Measurements from ENCODE around the gene HAPLN1. TPM values are rescaled to one million over a fixed set of nuclear protein-coding genes. Genes with fewer than 3 reads are reported as not detected.

HAPLN1 gene
- polyA plus RNA-seq, 1 donor from 2014 or later = 0.10 TPM

DNA sequence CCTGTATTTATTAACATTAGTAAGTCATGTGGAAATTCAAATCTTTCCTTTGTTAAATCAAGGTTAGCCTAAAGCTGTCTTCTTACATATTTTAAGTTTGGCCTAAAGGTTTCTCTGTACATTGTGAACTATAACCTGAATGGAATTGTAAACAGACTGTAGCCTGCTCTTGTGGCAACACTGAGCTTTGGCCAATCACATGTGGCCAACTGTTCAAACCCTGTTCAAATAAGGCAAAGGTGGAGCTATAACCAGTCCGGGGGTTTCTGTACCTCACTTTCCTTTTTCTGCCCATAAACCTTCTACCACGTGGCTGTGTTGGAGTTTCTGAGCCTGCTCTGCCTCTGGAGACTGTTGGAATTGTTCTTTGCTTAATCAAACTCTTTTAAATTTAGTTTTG lies 3.3 kb upstream of the HAPLN1 start:
- Histone ChIP-seq H2AFZ (ENCODE audit: low read depth, low read length) (no peak overlapping the region), H3K4me3 (ENCODE audit: low read length) (no peak overlapping the region), H3K36me3 (ENCODE audit: insufficient read depth, low read length) (no peaks in the 10 kb centered on the region), H4K20me1 (ENCODE audit: insufficient read depth) (no peaks in the 10 kb centered on the region), H3K4me2 (ENCODE audit: low read length) (no peak overlapping the region), H3F3A (ENCODE audit: insufficient read depth, low read length, poor library complexity, severe bottlenecking) (no peaks in the 10 kb centered on the region), H3K79me2 (replicated peaks; ENCODE audit: insufficient read depth, low read length) (no peaks in the 10 kb centered on the region), H3K27ac (ENCODE audit: low read length) (no peak overlapping the region), H3K9ac (ENCODE audit: low read length) (no peak overlapping the region), H3K9me2 (ENCODE audit: insufficient read depth, low read length) (no peaks in the 10 kb centered on the region), H3K27me3 (ENCODE audit: insufficient read depth, low read depth, low read length) (peaks cover 19% of the 10 kb centered on the region), H3K9me3 (ENCODE audit: low read length) (no peaks in the 10 kb centered on the region)
- TF ChIP-seq SMC3 (conservative IDR thresholded peaks at IDR 0.05; ENCODE audit: poor library complexity) (no peak), POLR2AphosphoS5 (IDR thresholded peaks at IDR 0.05) (no peak), RAD21 (conservative IDR thresholded peaks at IDR 0.05) (no peak), CTCF (IDR thresholded peaks at IDR 0.05; ENCODE audit: poor library complexity, severe bottlenecking) (no peak), EZH2 (IDR thresholded peaks at IDR 0.05; ENCODE audit: borderline replicate concordance, insufficient read depth, low read length, poor library complexity, severe bottlenecking) (no peak), TAF1 (IDR thresholded peaks at IDR 0.05; ENCODE audit: low read depth) (no peak), MXI1 (conservative IDR thresholded peaks at IDR 0.05; ENCODE audit: poor library complexity, severe bottlenecking) (no peak), EP300 (conservative IDR thresholded peaks at IDR 0.05; ENCODE audit: poor library complexity, severe bottlenecking) (no peak)
- TF ChIP-seq, protein P1, sequence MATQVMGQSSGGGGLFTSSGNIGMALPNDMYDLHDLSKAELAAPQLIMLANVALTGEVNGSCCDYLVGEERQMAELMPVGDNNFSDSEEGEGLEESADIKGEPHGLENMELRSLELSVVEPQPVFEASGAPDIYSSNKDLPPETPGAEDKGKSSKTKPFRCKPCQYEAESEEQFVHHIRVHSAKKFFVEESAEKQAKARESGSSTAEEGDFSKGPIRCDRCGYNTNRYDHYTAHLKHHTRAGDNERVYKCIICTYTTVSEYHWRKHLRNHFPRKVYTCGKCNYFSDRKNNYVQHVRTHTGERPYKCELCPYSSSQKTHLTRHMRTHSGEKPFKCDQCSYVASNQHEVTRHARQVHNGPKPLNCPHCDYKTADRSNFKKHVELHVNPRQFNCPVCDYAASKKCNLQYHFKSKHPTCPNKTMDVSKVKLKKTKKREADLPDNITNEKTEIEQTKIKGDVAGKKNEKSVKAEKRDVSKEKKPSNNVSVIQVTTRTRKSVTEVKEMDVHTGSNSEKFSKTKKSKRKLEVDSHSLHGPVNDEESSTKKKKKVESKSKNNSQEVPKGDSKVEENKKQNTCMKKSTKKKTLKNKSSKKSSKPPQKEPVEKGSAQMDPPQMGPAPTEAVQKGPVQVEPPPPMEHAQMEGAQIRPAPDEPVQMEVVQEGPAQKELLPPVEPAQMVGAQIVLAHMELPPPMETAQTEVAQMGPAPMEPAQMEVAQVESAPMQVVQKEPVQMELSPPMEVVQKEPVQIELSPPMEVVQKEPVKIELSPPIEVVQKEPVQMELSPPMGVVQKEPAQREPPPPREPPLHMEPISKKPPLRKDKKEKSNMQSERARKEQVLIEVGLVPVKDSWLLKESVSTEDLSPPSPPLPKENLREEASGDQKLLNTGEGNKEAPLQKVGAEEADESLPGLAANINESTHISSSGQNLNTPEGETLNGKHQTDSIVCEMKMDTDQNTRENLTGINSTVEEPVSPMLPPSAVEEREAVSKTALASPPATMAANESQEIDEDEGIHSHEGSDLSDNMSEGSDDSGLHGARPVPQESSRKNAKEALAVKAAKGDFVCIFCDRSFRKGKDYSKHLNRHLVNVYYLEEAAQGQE (IDR thresholded peaks at IDR 0.05; ENCODE audit: borderline replicate concordance) = no peak

DNA sequence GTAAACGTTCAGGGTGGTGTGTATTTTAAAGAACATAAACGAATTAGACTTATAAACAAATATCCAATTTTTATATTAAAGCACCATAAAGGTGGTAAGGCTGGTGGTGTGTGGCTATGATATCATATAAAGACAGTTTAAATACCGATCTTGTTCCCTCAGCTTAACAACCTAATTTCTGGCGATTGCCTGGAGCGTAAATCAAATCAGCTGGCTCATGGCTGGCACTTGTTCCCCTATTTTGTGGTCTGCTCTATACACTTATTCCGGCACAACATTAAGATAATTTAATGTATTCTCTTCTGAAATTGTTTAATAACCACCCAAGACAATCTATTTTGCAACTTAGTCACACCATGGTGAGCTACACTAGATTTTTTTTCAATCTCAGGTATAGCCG lies 2.4 kb upstream of the HAPLN1 start:
- no peaks in the 10 kb centered on the region for H3K9me3 ChIP-seq (ENCODE audit: low read length)
- H3K9ac ChIP-seq (ENCODE audit: low read length) = no peak overlapping the region
- H4K20me1 ChIP-seq (ENCODE audit: insufficient read depth) = no peaks in the 10 kb centered on the region
- no peaks in the 10 kb centered on the region for H3K36me3 ChIP-seq (ENCODE audit: insufficient read depth, low read length)
- H3K27me3 ChIP-seq (ENCODE audit: insufficient read depth, low read depth, low read length) = peaks cover 19% of the 10 kb centered on the region
- no peaks in the 10 kb centered on the region for H3K9me2 ChIP-seq (ENCODE audit: insufficient read depth, low read length)
- no peak for TF ChIP-seq SMC3 (conservative IDR thresholded peaks at IDR 0.05; ENCODE audit: poor library complexity)
- TF ChIP-seq EZH2 (IDR thresholded peaks at IDR 0.05; ENCODE audit: borderline replicate concordance, insufficient read depth, low read length, poor library complexity, severe bottlenecking) = no peak
- TF ChIP-seq EP300 (conservative IDR thresholded peaks at IDR 0.05; ENCODE audit: poor library complexity, severe bottlenecking) = no peak
- TF ChIP-seq CTCF (IDR thresholded peaks at IDR 0.05; ENCODE audit: poor library complexity, severe bottlenecking) = no peak
- no peak for TF ChIP-seq MXI1 (conservative IDR thresholded peaks at IDR 0.05; ENCODE audit: poor library complexity, severe bottlenecking)
- TF ChIP-seq, protein P1 (IDR thresholded peaks at IDR 0.05; ENCODE audit: borderline replicate concordance) = no peak
- TF ChIP-seq RAD21 (conservative IDR thresholded peaks at IDR 0.05) = no peak
- TF ChIP-seq TAF1 (IDR thresholded peaks at IDR 0.05; ENCODE audit: low read depth) = no peak
- no peak for TF ChIP-seq POLR2AphosphoS5 (IDR thresholded peaks at IDR 0.05)
- H3K79me2 ChIP-seq (replicated peaks; ENCODE audit: insufficient read depth, low read length) = no peaks in the 10 kb centered on the region
- no peak overlapping the region for H2AFZ ChIP-seq (ENCODE audit: low read depth, low read length)
- H3K4me2 ChIP-seq (ENCODE audit: low read length) = no peak overlapping the region
- no peaks in the 10 kb centered on the region for H3F3A ChIP-seq (ENCODE audit: insufficient read depth, low read length, poor library complexity, severe bottlenecking)
- H3K4me3 ChIP-seq (ENCODE audit: low read length) = peak overlapping the region; percentile 72
- H3K27ac ChIP-seq (ENCODE audit: low read length) = no peak overlapping the region

All from neural cell (in vitro differentiated cells).